ENCODE data around the gene FXR2. TPM values are rescaled to one million over a fixed set of nuclear protein-coding genes. Genes with fewer than 3 reads are reported as not detected.

Gene FXR2
- total RNA-seq, 1 donor from 2014 or later, result 37.9 TPM

DNA sequence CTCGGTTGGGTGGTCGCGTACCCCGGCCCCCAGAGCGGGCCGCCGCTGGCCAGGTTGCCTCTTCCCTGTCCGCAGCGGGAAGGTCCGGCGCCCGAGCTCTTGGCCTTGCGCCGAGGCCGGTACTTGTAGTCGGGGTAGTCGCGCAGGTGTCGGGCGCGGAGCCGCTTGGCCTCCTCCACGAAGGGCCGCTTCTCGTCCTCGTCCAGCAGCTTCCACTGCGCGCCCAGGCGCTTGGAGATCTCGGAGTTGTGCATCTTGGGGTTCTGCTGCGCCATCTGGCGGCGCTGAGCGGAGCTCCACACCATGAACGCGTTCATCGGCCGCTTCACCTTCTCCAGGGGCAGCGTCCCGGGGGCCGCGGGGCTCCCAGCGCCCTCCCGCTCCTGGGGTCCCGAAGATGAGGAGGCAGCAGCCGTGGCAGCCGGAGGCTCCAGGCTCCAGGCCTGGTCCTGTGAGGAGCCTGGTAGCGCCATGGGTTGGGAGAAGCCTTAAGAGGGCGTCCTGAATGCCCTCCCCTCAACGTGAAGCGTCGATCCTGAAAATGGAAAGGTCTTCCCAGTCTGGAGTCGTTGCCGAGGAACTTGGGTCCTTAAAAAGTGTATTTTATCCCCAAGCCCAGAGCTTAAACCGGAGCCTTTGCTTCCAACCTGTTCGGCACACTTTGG lies 25.4 kb downstream of the FXR2 start:
- no peak overlapping the region for H3K27ac Mint-ChIP-seq (ENCODE audit: unreplicated experiment)
- H3K27me3 Mint-ChIP-seq (ENCODE audit: unreplicated experiment), result peaks cover 7% of the 10 kb centered on the region
- H3K4me1 Mint-ChIP-seq (ENCODE audit: unreplicated experiment), result peaks cover 6% of the 10 kb centered on the region
- TF ChIP-seq, protein P1, sequence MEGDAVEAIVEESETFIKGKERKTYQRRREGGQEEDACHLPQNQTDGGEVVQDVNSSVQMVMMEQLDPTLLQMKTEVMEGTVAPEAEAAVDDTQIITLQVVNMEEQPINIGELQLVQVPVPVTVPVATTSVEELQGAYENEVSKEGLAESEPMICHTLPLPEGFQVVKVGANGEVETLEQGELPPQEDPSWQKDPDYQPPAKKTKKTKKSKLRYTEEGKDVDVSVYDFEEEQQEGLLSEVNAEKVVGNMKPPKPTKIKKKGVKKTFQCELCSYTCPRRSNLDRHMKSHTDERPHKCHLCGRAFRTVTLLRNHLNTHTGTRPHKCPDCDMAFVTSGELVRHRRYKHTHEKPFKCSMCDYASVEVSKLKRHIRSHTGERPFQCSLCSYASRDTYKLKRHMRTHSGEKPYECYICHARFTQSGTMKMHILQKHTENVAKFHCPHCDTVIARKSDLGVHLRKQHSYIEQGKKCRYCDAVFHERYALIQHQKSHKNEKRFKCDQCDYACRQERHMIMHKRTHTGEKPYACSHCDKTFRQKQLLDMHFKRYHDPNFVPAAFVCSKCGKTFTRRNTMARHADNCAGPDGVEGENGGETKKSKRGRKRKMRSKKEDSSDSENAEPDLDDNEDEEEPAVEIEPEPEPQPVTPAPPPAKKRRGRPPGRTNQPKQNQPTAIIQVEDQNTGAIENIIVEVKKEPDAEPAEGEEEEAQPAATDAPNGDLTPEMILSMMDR (IDR thresholded peaks at IDR 0.05; ENCODE audit: unreplicated experiment), result peak; percentile 80
- H3K36me3 Mint-ChIP-seq (ENCODE audit: low read depth, unreplicated experiment), result peaks cover 34% of the 10 kb centered on the region
- H3K4me3 Mint-ChIP-seq (ENCODE audit: unreplicated experiment), result no peak overlapping the region
- H3K9me3 Mint-ChIP-seq (ENCODE audit: unreplicated experiment), result no peaks in the 10 kb centered on the region
- peak; percentile 82 for DNase-seq (ENCODE audit: low spot score)

DNA sequence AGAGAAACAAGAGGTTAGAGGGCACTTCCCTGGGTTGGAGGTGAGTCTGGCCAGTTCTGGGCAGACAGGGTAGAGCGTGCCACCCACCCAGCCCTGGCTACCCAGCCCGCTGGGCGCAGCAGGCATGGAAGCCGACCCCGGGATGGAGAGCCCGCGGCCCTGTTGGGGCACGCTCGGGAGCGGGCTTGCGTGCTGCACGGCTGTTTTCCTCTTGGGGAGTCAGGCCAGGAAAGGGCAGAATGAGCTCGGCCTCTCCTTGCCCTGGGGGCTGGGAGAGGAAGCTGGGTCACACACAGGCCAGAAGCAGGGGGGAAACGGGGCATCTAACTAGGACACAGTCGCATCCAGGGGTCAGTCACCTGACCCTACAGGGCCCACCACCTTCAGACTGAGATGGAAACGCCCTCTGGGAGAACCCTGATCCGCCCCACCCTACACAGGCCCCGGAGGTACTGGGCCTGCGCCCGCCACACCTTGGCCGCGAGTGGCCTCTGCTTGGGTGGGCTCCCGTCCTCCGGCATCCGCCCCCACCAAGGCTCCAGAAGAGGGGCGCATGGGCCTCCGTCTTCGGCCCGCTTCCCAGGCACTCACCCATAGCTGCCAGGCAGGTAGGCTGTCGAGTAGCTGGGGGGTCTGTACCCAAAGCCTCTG lies 26.0 kb downstream of the FXR2 start:
- no peak for DNase-seq (ENCODE audit: low spot score)
- Mint-ChIP-seq H3K36me3 (ENCODE audit: low read depth, unreplicated experiment) (peaks cover 34% of the 10 kb centered on the region), H3K27ac (ENCODE audit: unreplicated experiment) (no peak overlapping the region), H3K27me3 (ENCODE audit: unreplicated experiment) (peaks cover 13% of the 10 kb centered on the region), H3K4me3 (ENCODE audit: unreplicated experiment) (no peak overlapping the region), H3K4me1 (ENCODE audit: unreplicated experiment) (peaks cover 11% of the 10 kb centered on the region), H3K9me3 (ENCODE audit: unreplicated experiment) (no peaks in the 10 kb centered on the region)
- TF ChIP-seq, protein P1 (IDR thresholded peaks at IDR 0.05; ENCODE audit: unreplicated experiment), result no peak

DNA sequence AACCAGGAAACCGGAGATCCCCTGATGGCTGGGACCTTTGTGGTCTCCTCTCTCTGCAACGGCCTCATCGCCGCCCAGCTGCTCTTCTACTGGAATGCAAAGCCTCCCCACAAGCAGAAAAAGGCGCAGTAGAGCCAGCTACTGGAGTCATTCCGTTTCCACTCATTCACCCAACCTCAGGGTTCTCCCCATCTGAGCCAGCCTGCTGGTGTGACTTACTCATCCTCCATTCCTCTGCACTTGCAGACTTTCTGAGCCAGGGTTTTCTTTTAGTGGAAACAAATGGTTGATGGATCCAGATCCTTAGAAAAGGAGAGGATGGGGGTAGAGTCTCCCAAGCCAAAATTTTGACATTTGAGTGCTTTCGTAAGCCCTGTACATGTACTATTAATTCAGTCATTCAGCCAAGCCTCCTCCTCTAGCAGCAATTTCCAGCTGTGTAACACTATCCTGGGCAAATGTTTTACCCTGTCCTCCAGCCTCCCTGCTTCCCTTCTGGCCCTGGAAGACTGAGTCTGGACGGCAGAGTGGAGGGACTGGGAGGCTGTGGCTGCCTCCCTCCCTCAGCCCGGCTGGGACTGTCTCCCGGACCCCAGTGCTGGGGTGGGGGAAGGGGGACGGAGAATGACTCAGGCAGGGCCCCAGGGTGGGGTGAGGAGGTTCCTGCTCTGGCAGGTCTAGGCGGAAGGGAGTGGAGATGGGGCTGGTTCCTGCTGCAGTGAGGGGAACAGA lies 27.1 kb downstream of the FXR2 start:
- H3K4me3 Mint-ChIP-seq (ENCODE audit: unreplicated experiment), result peak overlapping the region; percentile 37
- H3K4me1 Mint-ChIP-seq (ENCODE audit: unreplicated experiment), result peaks cover 16% of the 10 kb centered on the region
- TF ChIP-seq, protein P1 (IDR thresholded peaks at IDR 0.05; ENCODE audit: unreplicated experiment), result no peak
- peaks cover 29% of the 10 kb centered on the region for H3K36me3 Mint-ChIP-seq (ENCODE audit: low read depth, unreplicated experiment)
- no peaks in the 10 kb centered on the region for H3K9me3 Mint-ChIP-seq (ENCODE audit: unreplicated experiment)
- no peak for DNase-seq (ENCODE audit: low spot score)
- H3K27me3 Mint-ChIP-seq (ENCODE audit: unreplicated experiment), result peaks cover 16% of the 10 kb centered on the region
- no peak overlapping the region for H3K27ac Mint-ChIP-seq (ENCODE audit: unreplicated experiment)

DNA sequence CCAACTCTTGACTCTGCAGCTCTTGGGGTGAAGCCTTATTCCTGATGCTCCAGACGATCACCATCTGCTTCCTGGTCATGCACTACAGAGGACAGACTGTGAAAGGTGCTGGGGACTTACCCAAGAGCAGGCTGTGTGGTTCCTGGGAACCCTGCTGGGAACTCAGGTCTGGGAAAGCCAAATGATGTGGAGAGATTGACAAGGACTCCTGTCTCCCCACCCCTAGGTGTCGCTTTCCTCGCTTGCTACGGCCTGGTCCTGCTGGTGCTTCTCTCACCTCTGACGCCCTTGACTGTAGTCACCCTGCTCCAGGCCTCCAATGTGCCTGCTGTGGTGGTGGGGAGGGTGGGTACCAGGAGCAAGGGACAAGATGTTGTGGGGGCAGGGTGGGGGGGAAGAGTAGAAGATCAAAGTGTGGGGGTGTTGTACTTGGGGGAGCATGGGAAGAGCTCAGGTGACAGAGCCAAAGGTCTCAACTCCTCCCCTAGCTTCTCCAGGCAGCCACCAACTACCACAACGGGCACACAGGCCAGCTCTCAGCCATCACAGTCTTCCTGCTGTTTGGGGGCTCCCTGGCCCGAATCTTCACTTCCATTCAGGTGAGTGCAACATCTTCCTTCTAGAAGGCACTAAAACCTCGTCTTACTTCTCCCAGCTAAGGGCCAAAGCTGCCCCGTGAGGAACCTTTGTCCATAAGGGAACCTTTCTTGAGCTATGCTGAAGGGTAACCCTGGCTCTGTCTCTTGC lies 27.9 kb downstream of the FXR2 start:
- Mint-ChIP-seq H3K27ac (ENCODE audit: unreplicated experiment) (no peak overlapping the region), H3K9me3 (ENCODE audit: unreplicated experiment) (no peaks in the 10 kb centered on the region), H3K4me3 (ENCODE audit: unreplicated experiment) (peak overlapping the region; percentile 37), H3K4me1 (ENCODE audit: unreplicated experiment) (peaks cover 21% of the 10 kb centered on the region), H3K36me3 (ENCODE audit: low read depth, unreplicated experiment) (peaks cover 24% of the 10 kb centered on the region), H3K27me3 (ENCODE audit: unreplicated experiment) (peaks cover 14% of the 10 kb centered on the region)
- DNase-seq (ENCODE audit: low spot score), result no peak
- TF ChIP-seq, protein P1 (IDR thresholded peaks at IDR 0.05; ENCODE audit: unreplicated experiment), result no peak

All from endothelial cell (in vitro differentiated cells).